Measurements from ENCODE around the gene CPM.

- TF ChIP-seq POLR2AphosphoS5 (IDR thresholded peaks at IDR 0.05; ENCODE audit: low read depth, low read length) = no peak
- TF ChIP-seq REST (IDR thresholded peaks at IDR 0.05; ENCODE audit: insufficient read depth in 1 of 2, low read depth in 2 of 2, low read length in 2 of 2) = no peak
- TF ChIP-seq SIN3A (IDR thresholded peaks at IDR 0.05; ENCODE audit: borderline replicate concordance, insufficient read depth, low read length) = no peak
- no peak for TF ChIP-seq TAF1 (IDR thresholded peaks at IDR 0.05; ENCODE audit: borderline replicate concordance, insufficient read depth, low read length)
Measured at GRCh38 chr12:68958322-68958721, 25.4 kb upstream of the CPM start.

Data from PFSK-1 (cell line).